Lower lobe of right lung (tissue), 2 donors: ENCODE results near the gene GALM. TPM values are rescaled to one million over a fixed set of nuclear protein-coding genes. Genes with fewer than 3 reads are reported as not detected.

Experiments
- ATAC-seq, 2 donors: fragments of 200-7000 bp; cut with Tn5 transposase; one replicate each; pipeline ENCODE4 v1.9.1; 2020 to 2022; ENCODE audit warnings: mild to moderate bottlenecking in 2 of 2, moderate library complexity in 2 of 2
- DNase-seq: peaks from one replicate; pipeline ENCODE4 v3.0.0-alpha.2; 2020
- H3K27ac ChIP-seq: fragments of 200-600 bp; one replicate; pipeline ENCODE4 v1.8.0; 2022
- H3K27me3 ChIP-seq: fragments of 200-600 bp; one replicate; pipeline ENCODE4 v1.8.0; 2022; ENCODE audit warnings: low read depth
- H3K36me3 ChIP-seq: fragments of 200-600 bp; one replicate; pipeline ENCODE4 v1.8.0; 2022; ENCODE audit warnings: mild to moderate bottlenecking
- H3K4me1 ChIP-seq: fragments of 200-600 bp; one replicate; pipeline ENCODE4 v1.8.0; 2022
- H3K4me3 ChIP-seq: fragments of 200-600 bp; one replicate; pipeline ENCODE4 v1.8.0; 2022; ENCODE audit warnings: mild to moderate bottlenecking
- H3K9me3 ChIP-seq: fragments of 200-600 bp; one replicate; pipeline ENCODE4 v1.8.0; 2022
- CTCF ChIP-seq: fragments of 200-600 bp; IDR thresholded peaks from one replicate; pipeline ENCODE4 v1.8.0; 2022; ENCODE audit warnings: antibody characterized with exemption, mild to moderate bottlenecking
- intact Hi-C: fragments of 100-400 bp; cut with DNase I; formaldehyde crosslinking; loops from one replicate; pipeline ENCODE4 v1.11.0; 2022
- total RNA-seq: library from RNA; stranded (reverse); fragmentation: NEBNext Ultra II Directional; extraction: Animal tissue kit (Norgen Biotek cat#: 25700); gene quantifications from one replicate; pipeline ENCODE4 v1.2.1, GENCODE V29; 2021
- donor health status: DM: no; HTN: yes; CAD: no; lungs with severe emphysema.

GALM gene
- total RNA-seq, 1 donor from 2014 or later: 17.7 TPM

- Histone ChIP-seq H3K36me3 (no peaks in the 10 kb centered on the region), H3K27ac (no peak overlapping the region), H3K9me3 (no peaks in the 10 kb centered on the region), H3K4me3 (no peak overlapping the region), H3K4me1 (peaks cover 19% of the 10 kb centered on the region), H3K27me3 (no peaks in the 10 kb centered on the region)
- ATAC-seq (no peak), DNase-seq (no peak)
- intact Hi-C loops: no loop called here
- TF ChIP-seq CTCF: no peak
Measured at GRCh38 chr2:38655441-38655840, 10.5 kb upstream of the GALM start.

- no peak overlapping the region for H3K27ac ChIP-seq
- no peak for TF ChIP-seq CTCF
- no peaks in the 10 kb centered on the region for H3K27me3 ChIP-seq
- no peak overlapping the region for H3K4me3 ChIP-seq
- intact Hi-C loops: no loop called here
- H3K9me3 ChIP-seq: no peaks in the 10 kb centered on the region
- DNase-seq (no peak), ATAC-seq (no peak)
- H3K4me1 ChIP-seq: peaks cover 19% of the 10 kb centered on the region
- no peaks in the 10 kb centered on the region for H3K36me3 ChIP-seq
Measured at GRCh38 chr2:38656866-38657480, 8.9 kb upstream of the GALM start.

GRCh38 chr2:38658613-38659012, 7.3 kb upstream of the GALM start:
- Histone ChIP-seq H3K36me3 (no peaks in the 10 kb centered on the region), H3K27ac (no peak overlapping the region), H3K27me3 (no peaks in the 10 kb centered on the region), H3K9me3 (no peaks in the 10 kb centered on the region), H3K4me3 (no peak overlapping the region), H3K4me1 (peaks cover 13% of the 10 kb centered on the region)
- intact Hi-C loops: no loop called here
- no peak for TF ChIP-seq CTCF
- no peak for ATAC-seq
- no peak for DNase-seq

- ATAC-seq: no peak
- DNase-seq: no peak
Measured at GRCh38 chr2:38659115-38659514, 6.8 kb upstream of the GALM start.

GRCh38 chr2:38660282-38660681, 5.6 kb upstream of the GALM start:
- DNase-seq (no peak), ATAC-seq (no peak)
- intact Hi-C loops: no loop called here
- H3K27ac ChIP-seq: no peak overlapping the region
- no peaks in the 10 kb centered on the region for H3K36me3 ChIP-seq
- no peaks in the 10 kb centered on the region for H3K27me3 ChIP-seq
- H3K4me3 ChIP-seq: no peak overlapping the region
- no peaks in the 10 kb centered on the region for H3K4me1 ChIP-seq
- TF ChIP-seq CTCF: no peak
- H3K9me3 ChIP-seq: no peaks in the 10 kb centered on the region

More at GRCh38 chr2:38659115-38659514, 6.8 kb upstream of the GALM start:
- no peak overlapping the region for H3K27ac ChIP-seq
- intact Hi-C loops: no loop called here
- H3K4me3 ChIP-seq: no peak overlapping the region
- peaks cover 9% of the 10 kb centered on the region for H3K4me1 ChIP-seq
- H3K9me3 ChIP-seq: no peaks in the 10 kb centered on the region
- TF ChIP-seq CTCF: no peak
- no peaks in the 10 kb centered on the region for H3K27me3 ChIP-seq
- no peaks in the 10 kb centered on the region for H3K36me3 ChIP-seq
